OCI-LY7 (cell line): Measurements from ENCODE around the gene RASGRP2. TPM values are rescaled to one million over a fixed set of nuclear protein-coding genes. Genes with fewer than 3 reads are reported as not detected.
A peak's percentile ranks its signal among the peaks of the same experiment; 100 is the strongest.

Source experiments
- BruUV-seq: library from RNA; stranded (reverse); fragments of 400-500 nt; replicated peaks from 2 replicates; lab custom pipeline; 2021; lab: Mats Ljungman, UMichigan
- CTCF ChIA-PET: fragments of 300-600 bp; sonication (Branson Sonifier 250); formaldehyde crosslinking; loops from one replicate; lab custom pipeline; 2022; ENCODE audit warnings: antibody characterized with exemption; ENCODE audit not compliant: unreplicated experiment; lab: Charles Lee
- POLR2A ChIA-PET: fragments of 300-600 bp; sonication (Branson Sonifier 250); formaldehyde crosslinking; loops from one replicate; lab custom pipeline; 2022; ENCODE audit warnings: antibody characterized with exemption; lab: Charles Lee
- DNase-seq: peaks from one replicate; pipeline ENCODE4 v3.0.0-alpha.2; 2015; ENCODE audit warnings: low spot score
- H2AFZ ChIP-seq: fragments of 200-600 bp; sonication (generic), shearing (Covaris generic); 2 replicates; pipeline ENCODE4 v1.6.1; 2014; ENCODE audit warnings: mild to moderate bottlenecking, antibody characterized with exemption, low read length, moderate library complexity
- H3K27ac ChIP-seq: fragments of 200-600 bp; sonication (generic); 2 replicates; pipeline ENCODE4 v1.5.1; 2014; ENCODE audit warnings: mixed run types, low read depth, mild to moderate bottlenecking, moderate library complexity, low read length, inconsistent platforms; ENCODE audit not compliant: poor library complexity, severe bottlenecking
- H3K36me3 ChIP-seq: fragments of 200-600 bp; sonication (generic); 2 replicates; pipeline ENCODE4 v1.6.1; 2014; ENCODE audit warnings: mild to moderate bottlenecking, antibody characterized with exemption, low read length, moderate library complexity, mixed read lengths; ENCODE audit not compliant: insufficient read depth
- H3K4me1 ChIP-seq: fragments of 200-600 bp; sonication (generic); 2 replicates; pipeline ENCODE4 v1.5.1; 2014; ENCODE audit warnings: mild to moderate bottlenecking, low read length; ENCODE audit not compliant: insufficient read depth, poor library complexity, severe bottlenecking
- H3K4me2 ChIP-seq: fragments of 200-600 bp; sonication (generic); 2 replicates; pipeline ENCODE4 v1.6.1; 2014; ENCODE audit warnings: mild to moderate bottlenecking, low read length
- H3K4me3 ChIP-seq: fragments of 200-600 bp; sonication (generic); 2 replicates; pipeline ENCODE4 v1.5.1; 2014; ENCODE audit warnings: mild to moderate bottlenecking, low read depth, low read length; ENCODE audit not compliant: poor library complexity, severe bottlenecking
- H3K79me2 ChIP-seq: fragments of 200-600 bp; sonication (generic); 2 replicates; pipeline ENCODE4 v1.6.1; 2016; ENCODE audit warnings: low read depth, mild to moderate bottlenecking, low read length, moderate library complexity, mixed read lengths; ENCODE audit not compliant: insufficient read depth
- H3K9me2 ChIP-seq: fragments of 200-600 bp; sonication (generic); 2 replicates; pipeline ENCODE4 v1.6.1; 2016; ENCODE audit warnings: mild to moderate bottlenecking, low read length, mixed read lengths; ENCODE audit not compliant: insufficient read depth
- H3K9me3 ChIP-seq: fragments of 200-600 bp; sonication (generic); 2 replicates; pipeline ENCODE4 v1.6.1; 2014; ENCODE audit warnings: mild to moderate bottlenecking, mixed run types, low read length, mixed read lengths
- H4K20me1 ChIP-seq: fragments of 200-600 bp; sonication (generic); 2 replicates; pipeline ENCODE4 v1.6.1; 2014; ENCODE audit warnings: mild to moderate bottlenecking, antibody characterized with exemption, low read length, moderate library complexity, mixed read lengths; ENCODE audit not compliant: insufficient read depth
- CTCF ChIP-seq: fragments of 200-600 bp; sonication (generic); conservative IDR thresholded peaks from 2 replicates; pipeline ENCODE4 v1.5.1; 2014; ENCODE audit warnings: mild to moderate bottlenecking, antibody characterized with exemption, low read length, moderate library complexity, mixed read lengths
- EZH2phosphoT487 ChIP-seq: fragments of 200-600 bp; sonication (generic); IDR thresholded peaks from 2 replicates; pipeline ENCODE4 v1.6.1; 2018; ENCODE audit warnings: low read depth, borderline replicate concordance, mild to moderate bottlenecking, mixed run types, antibody characterized with exemption, low read length, moderate library complexity, mixed read lengths
- intact Hi-C: fragments of 100-400 bp; cut with micrococcal nuclease; formaldehyde crosslinking; loops from one replicate; pipeline ENCODE4 v1.10.0; 2022; ENCODE audit not compliant: unreplicated experiment
- total RNA-seq, 2 experiments: library from RNA; depleted of rRNA in 1 of 2; stranded (reverse); fragments of >200 nt in 1 of 2; shearing (Covaris generic) in 1 of 2; gene quantifications; 2 replicates each; pipeline ENCODE4 v1.2.3, GENCODE V29; 2014 to 2022

RASGRP2 gene
- total RNA-seq, 2 experiments from 2014 or later: 127 to 195 TPM

- intact Hi-C loops: loop anchor here (2.0 to 5.0 kb wide), 3 partner anchors 55 to 135 kb away; partner anchors contain the start of genes EHD1 and MAP4K2
- no peaks in the 10 kb centered on the region for H3K9me3 ChIP-seq
- H4K20me1 ChIP-seq: 0 out of 2 replicates have a peak, but pooled peaks cover 7% of the 10 kb centered on the region
- ChIA-PET CTCF (interaction anchor here (0.5 kb wide), 1 partner anchor 592 kb away, joined by 4 read pairs; no protein-coding TSS in a partner anchor), POLR2A (interaction anchor here (1.5 kb wide), 1 partner anchor 22 kb away, joined by 3 read pairs; no protein-coding TSS in a partner anchor)
- peaks cover 37% of the 10 kb centered on the region for H3K4me1 ChIP-seq
- H3K9me2 ChIP-seq: no peaks in the 10 kb centered on the region
- peak overlapping the region; percentile 89 for H3K4me3 ChIP-seq
- TF ChIP-seq EZH2phosphoT487 (no peak), CTCF (no peak)
- peaks cover 43% of the 10 kb centered on the region for H3K36me3 ChIP-seq
- no TSS peak for BruUV-seq
- peaks cover 6% of the 10 kb centered on the region; the same call in 1 of the 2 replicates for H3K79me2 ChIP-seq
- no peak overlapping the region for H2AFZ ChIP-seq
- peak; percentile 51 for DNase-seq
- peak overlapping the region; percentile 95 for H3K27ac ChIP-seq
- H3K4me2 ChIP-seq: peak overlapping the region; percentile 97
Observed at GRCh38 chr11:64742087-64742888, 1.7 kb downstream of the RASGRP2 start.

GRCh38 chr11:64741375-64742086 lies 2.4 kb downstream of the RASGRP2 start:
- Histone ChIP-seq H3K27ac (no peak overlapping the region), H3K79me2 (peaks cover 6% of the 10 kb centered on the region; the same call in 1 of the 2 replicates), H3K36me3 (peaks cover 51% of the 10 kb centered on the region), H2AFZ (no peak overlapping the region), H4K20me1 (0 out of 2 replicates have a peak, but pooled peaks cover 7% of the 10 kb centered on the region), H3K9me3 (no peaks in the 10 kb centered on the region), H3K9me2 (no peaks in the 10 kb centered on the region), H3K4me1 (peaks cover 30% of the 10 kb centered on the region), H3K4me2 (peak overlapping the region; percentile 97), H3K4me3 (peak overlapping the region; percentile 89)
- no peak for TF ChIP-seq EZH2phosphoT487
- no peak for TF ChIP-seq CTCF
- no peak for DNase-seq
- CTCF ChIA-PET: no interaction called here
- intact Hi-C loops: loop anchor here (2.0 to 5.0 kb wide), 3 partner anchors 54 to 136 kb away; partner anchors contain the start of genes EHD1 and MAP4K2
- POLR2A ChIA-PET: no interaction called here
- BruUV-seq: no TSS peak
